GM18867 (cell line): ENCODE measurements around the gene LRRC58.
"Not testable (repeated sequence)": the region's sequence is repeated elsewhere in the genome, so short reads cannot be mapped to it uniquely, and the experiment has no call there.

ENCODE experiments used
- ATAC-seq: cut with Tn5 transposase; IDR thresholded peaks from one replicate; pipeline ENCODE4 v1.9.1; 2021; ENCODE audit warnings: mild to moderate bottlenecking, moderate library complexity; ENCODE audit not compliant: unreplicated experiment

LRRC58 gene

DNA sequence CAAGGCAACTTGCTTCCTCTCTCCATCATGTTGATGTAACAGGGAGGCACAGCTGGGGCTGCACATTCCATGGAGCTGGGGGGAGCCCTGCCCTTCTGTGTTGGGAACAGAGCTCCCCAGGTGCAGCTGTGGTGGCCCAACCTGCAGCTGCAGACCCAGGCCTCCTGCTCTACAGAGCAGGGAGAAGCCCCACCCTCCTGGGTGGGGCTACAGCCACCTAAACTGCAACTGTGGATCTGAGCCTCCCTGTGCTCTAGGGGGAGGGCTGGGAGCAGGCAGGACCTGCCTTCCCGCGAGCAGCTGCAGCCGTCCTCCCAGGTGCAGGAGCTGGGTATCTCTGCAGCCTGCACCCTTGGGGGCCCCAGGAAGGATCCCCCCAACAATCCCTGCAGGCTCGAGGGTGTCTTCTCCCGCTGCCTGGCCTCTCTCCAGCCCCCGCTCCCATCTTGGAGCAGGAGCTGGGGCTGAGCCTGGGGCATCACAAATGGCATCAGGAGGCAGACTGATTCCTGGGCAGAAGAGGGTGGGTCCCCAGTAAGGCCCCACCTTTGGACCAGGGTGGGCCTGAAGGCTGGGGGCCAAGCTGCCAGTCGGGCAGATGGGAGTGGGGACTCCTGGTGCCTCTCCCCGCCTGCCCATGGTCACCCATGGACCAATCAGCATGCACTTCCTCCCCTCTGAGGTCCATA is 7.4 kb downstream of the LRRC58 start:
- ATAC-seq = no peak

DNA sequence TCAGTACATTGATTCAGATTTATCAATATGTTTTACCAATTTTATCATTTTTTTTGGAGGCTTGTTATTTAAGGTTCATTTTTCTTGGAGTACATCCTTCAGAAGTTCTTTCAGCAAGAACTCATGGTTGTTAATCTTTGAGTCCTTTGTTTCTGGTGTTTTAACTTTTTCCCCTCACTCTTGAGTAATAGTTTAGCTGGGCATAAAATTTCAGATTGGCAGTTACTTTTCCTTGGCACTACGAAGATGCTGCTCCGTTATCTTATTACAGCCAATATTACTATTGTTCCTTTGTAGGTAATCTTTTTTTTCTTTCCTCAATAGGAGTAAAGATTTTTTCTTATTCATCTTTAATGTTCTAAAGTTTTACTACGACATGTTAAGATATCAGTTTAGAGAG is 9.8 kb downstream of the LRRC58 start:
- no peak for ATAC-seq

DNA sequence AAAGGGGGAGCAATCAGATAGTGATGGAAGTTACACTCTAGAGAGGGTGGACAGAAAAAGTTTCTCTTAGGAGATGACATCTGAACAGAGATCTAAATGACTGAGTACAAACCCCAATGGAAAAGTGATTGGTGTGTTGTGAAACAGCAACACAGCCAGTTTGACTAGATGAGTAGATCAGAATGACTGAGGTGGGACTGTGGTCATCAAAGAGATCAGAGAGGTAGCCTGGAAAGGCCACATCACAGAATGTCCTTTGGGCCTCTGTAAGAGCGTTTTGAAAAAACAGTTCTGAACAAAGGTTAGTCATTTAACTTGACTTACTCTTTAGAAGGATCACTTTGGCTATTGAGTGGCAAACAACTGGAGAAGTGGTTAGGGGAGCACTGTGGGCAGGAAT is 10.6 kb downstream of the LRRC58 start:
- ATAC-seq = no peak

DNA sequence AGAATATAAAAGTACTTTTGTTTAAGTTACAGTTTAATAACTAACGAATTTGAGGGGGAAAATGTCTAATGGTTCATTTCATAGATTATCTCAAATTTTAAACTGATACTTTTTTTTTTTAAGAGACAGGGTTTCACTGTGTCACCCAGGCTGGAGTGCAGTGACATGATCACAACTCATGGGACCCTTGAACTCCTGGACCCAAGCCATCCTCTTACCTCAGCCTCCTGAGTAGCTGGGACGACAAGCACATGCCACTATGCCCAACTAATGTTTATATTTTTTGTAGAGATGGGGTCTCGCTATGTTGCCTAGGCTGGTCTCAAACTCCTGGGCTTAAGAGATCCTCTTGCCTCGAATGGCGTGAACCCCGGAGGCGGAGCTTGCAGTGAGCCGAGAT is 16.5 kb downstream of the LRRC58 start:
- ATAC-seq = no peak

DNA sequence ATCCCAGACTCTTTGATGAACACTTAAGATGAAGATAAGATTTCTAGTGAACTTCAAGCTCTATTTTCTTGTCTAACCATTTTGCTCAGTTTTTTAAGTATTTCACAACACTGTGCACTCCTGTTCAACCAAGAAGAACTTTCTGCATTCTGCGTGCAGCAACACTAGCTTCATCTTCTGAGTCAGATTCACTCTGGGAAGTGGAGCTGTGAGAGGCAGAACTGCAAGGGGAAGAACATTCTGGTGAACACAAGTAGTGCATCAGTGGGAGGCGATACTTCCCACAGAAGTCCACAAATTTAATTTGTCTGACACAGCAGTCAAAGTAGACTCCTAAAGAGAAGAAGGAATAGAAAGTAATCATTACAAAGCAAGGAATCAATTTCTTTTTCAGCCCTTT is 18.1 kb downstream of the LRRC58 start:
- no peak for ATAC-seq

DNA sequence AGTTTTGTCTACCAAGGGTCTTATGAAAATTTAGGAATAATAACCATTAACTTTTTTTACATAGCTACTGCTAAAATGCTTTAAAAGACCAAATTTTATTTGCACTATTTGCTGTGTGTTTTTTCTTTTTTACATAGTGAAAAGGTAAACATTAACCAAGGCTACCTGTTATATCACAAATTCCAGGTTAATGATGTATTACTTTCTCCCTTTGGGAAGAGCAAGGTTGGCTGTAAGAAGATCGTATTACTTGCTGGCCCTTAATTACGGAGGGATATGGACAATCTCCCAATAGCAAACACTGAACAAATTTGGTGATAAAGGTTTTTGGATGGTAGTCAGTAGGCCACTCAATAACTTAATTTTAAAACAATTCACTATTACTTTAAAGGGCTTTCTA is 22.4 kb downstream of the LRRC58 start:
- ATAC-seq = no peak

DNA sequence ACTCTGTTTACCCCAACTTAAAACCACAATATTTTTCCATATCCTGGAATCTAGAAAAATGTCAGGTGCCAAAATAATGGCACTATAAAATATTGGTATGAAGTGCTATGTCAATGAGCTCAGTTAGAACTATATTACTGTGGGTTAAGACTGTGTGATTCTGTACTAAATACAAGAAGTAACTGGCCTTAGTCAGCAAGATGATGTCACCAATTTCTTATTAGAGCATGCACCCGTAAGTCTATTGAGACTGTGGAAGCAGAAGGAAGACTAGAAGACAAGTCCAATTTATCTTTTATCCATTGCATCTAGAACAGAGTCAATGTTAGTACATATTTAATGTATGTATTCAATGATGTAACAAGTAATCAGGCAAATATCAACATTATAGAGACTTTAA is 25.0 kb downstream of the LRRC58 start:
- ATAC-seq = no peak

DNA sequence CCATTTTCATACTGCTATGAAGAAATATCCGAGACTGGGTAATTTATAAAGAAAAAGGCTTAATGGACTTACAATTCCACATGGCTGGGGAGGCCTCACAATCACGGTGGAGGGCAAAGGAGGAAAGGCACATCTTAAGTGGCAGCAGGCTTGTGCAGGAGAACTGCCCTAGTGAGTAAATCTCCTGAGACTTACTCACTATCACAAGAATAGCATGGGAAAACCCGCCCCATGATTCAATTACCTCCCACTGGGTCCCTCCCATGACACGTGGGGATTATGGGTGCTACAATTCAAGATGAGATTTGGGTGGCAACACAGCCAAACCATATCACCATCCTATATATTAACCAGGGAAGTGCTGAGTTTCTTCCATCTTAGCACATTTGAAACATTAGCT is 25.4 kb downstream of the LRRC58 start:
- ATAC-seq = not testable (repeated sequence)

DNA sequence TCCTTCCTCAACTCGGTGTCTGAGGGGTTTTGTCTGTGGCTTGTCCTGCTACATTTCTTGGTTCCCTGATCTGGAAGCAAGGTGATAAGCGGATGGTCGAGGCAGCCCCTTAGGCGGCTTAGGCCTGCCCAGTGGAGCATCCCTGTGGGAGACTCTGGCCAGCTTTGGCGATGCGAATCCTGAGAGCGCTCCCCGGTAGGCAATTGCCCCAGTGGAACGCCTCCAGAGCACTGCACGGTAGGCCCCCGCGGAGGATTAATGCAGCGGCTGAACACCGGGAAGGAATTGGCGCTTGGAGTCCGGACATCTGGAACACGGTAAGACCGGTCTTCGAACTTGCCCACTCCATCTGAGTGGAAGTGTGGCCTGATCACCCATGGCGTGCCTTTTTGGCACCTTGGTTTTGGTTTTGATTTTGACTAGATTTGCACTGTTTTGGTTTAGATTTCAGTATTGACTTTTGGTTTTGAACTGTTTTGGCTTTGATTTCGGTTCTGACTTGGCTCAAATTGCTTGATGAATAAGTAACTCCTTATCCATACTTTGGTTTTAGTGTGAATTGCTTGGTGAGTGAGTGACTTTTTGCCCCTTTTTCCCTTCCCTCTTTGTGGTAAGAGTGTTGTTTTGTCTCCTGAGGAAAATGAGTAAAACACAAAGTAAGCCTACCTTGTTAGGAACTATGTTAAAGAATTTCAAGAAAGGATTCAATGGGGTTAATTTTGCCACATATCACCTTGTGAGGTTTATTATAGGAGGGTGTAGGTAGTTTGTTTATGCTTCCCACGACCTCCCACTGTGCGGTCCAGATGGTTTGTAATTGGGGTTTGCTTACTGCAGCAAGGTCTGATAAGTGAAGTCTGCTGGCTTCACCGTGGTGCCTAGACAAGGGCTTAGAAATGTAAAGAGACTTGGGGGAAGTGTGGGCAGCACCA is 37.0 kb downstream of the LRRC58 start:
- ATAC-seq = no peak

DNA sequence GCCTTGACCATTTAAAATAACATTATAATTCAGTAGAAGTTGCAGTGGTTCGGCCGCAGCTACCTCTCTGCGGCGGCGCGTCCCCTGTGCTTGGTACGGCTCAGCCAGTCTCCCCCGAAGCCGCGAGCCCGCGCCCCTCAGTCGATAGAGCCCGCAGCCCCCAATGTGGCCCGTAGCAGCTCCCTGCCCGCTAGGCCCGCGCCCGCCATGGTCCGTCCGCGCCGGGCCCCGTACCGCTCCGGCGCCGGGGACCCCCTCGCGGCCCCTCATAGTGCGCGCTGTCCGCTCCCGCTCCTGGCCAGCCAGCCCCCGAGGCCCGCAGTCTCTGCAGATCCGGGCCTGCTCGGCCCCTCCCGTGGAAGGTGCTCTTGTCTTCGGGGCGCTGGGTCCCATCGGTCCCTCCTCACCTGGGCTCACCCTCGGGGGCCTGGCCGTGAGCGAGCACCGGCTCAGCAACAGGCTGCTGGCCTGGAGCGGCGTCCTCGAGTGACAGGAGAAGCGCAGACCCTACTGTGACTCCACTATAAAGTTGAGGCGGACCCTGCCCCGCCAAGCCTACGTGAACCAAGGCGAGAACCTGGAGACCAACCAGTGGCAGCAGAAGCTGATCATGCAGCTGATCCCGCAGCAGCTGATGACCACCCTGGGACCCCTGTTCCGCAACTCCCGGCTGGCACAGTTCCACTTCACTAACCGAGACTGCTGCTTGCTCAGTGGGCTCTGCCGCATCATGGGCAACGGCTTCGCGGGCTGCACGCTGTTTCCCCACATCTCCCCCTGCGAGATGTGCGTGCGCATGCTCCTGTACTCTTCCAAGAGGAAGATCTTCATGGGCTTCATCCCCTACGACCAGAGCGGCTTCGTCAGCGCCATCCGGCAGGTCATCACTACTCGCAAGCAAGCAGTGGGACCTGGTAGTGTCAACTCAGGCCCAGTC is 42.4 kb downstream of the LRRC58 start:
- no peak for ATAC-seq

DNA sequence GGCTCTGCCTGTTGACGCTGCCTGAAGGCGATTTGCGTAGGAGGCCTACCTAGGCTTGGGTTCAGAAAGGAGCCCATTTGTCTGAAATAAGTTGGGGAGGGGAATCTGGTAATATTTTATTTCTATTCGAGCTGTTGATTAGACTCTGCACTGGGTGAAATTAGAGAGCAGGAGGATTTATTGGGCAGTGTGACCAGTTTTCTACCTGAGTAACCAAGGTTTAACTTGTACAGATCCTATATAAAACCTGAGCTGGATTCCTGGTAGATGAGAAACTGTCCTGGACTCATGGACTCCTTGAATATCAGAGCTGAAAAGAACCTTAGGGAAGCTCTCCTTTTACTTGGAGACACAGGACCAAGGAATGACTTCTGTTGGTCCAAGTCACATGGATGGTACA is 44.5 kb downstream of the LRRC58 start:
- ATAC-seq = no peak

DNA sequence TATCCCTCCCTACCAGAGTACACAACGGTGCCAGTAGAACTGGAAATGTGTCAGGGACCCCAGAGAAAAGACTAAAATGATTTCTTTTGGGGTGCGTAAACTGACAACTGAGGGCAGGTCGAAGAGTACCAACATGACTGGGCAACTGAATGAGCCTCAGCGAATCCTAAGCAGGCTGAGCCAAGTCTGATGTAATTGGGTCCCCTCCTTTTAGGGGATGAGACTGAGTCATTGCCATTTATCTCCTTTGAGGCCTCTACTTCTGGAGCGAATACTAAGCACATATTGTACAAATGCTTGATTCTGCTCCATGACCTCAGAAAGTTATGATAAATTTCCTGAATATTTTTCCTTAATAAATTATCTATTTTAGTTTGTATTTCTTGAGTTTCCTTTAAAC is 46.8 kb downstream of the LRRC58 start:
- no peak for ATAC-seq

DNA sequence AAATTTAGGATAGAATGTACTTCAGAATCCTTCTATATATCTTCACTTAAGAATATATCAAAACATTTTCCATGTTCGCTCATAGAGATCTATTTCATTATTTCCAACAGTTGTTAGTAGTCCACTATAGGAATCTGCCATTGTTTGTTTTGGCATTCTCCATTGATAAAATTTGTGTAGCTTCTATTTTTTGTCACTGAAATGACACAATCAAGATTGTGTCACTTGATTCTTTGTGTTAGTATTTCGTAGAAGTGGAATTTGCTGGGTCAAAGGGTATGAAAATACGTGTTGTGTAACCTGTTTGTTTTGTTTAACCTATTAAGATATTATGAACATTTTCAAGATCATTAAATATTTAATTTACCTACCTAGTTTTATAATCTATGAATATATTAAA is 48.2 kb downstream of the LRRC58 start:
- no peak for ATAC-seq

DNA sequence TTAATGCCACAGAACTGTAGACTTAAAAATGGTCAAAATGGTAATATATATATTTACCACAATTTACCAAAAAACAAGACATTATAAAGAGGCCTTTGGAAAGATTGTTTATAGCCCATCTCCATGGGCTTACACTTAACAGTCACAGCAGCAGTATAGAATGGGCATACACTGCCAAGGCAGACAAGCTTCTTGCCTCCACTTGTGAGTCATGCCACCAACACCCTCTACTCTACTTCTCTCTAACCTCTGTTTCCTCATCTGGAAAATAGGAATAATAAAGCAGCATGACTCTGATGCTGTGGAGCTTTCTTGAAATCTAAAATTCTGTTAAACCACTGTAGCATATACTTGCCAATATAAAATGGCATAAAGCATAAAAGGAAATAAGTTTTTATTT is 49.8 kb downstream of the LRRC58 start:
- ATAC-seq = no peak

DNA sequence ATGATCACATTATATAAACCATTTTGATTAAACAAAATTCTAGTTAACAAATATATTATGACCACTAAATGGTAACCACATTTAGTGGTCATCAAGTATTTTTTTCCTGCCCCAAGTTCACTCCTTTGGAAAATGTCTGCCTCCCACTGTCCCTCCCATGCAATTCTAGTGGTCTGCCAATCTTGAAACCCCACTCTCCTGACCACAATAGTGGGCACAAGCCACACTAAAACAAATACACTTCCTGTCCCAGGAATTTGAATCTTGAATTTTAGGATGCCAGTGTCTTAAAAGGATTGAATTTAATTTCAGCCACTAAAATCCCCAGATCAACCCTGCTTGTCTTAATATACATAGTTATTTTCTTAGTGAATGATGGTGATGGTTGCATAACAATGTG is 50.2 kb downstream of the LRRC58 start:
- no peak for ATAC-seq

DNA sequence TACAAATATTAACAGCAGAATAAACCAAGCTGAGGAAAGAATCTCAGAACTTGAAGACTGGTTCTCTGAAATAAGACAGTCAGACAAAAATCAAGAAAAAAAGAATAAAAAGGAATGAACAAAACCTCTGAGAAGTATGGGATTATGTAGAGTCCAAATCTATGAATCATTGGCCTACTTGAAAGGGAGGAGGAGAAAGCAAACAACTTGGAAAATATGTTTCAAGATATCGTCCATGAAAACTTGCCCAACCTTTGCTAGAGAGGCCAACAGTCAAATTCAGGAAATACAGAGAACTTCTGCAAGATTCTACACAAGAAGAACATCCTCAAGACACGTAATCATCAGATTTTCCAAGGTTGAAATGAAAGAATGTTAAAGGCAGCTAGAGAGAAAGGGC is 57.6 kb downstream of the LRRC58 start:
- ATAC-seq = not testable (repeated sequence)

DNA sequence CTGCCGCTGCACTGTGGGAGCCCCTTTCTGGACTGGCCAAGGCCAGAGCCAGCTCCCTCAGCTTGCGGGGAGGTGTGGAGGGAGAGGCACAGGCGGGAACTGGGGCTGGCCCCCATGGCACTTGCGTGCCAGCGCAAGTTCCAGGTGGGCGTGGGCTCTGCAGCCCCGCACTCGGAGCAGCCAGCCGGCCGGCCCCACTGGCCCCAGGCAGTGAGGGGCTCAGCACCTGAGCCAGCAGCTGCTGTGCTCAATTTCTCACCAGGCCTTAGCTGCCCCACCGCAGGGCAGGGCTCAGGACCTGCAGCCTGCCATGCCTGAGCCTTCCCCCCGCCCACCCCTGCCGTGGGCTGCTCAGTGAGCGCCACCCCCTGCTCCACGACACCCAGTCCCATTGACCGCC is 59.5 kb downstream of the LRRC58 start:
- no peak for ATAC-seq

DNA sequence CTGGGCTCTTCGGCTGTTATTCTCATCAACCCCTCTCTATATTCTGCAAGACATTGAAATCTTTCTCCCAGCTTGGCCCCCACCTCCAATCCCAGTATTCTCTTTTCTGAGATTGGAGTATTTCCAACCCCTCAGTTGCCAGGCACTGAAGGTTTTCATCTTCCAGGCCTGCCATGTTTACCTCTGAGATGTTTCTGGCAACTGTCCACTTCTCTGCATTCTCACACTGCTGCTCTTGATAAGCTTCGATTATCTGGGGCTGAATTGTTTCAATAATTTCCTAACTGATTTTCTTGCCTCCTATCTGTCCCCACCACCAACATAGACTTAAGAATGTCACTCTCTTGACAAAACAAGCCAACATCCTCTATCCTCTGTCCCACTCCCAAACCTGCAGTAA is 62.7 kb downstream of the LRRC58 start:
- no peak for ATAC-seq

DNA sequence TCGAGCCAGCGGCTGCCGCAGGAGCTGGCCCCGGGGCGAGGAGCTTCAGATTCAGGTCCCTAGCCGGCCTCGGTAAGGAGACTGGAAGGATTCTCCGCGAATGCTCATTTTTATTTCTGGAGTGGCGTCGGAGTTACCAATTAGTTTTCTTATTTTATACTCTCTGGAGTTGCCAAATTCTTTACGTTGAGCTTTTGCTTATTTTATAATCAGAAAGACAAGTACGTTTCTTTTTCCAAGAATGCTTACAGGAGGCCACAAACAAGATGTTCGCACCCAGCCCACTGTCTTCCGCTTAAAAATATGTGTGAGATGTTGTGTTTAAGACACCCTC is 63.7 kb downstream of the LRRC58 start:
- ATAC-seq = no peak

DNA sequence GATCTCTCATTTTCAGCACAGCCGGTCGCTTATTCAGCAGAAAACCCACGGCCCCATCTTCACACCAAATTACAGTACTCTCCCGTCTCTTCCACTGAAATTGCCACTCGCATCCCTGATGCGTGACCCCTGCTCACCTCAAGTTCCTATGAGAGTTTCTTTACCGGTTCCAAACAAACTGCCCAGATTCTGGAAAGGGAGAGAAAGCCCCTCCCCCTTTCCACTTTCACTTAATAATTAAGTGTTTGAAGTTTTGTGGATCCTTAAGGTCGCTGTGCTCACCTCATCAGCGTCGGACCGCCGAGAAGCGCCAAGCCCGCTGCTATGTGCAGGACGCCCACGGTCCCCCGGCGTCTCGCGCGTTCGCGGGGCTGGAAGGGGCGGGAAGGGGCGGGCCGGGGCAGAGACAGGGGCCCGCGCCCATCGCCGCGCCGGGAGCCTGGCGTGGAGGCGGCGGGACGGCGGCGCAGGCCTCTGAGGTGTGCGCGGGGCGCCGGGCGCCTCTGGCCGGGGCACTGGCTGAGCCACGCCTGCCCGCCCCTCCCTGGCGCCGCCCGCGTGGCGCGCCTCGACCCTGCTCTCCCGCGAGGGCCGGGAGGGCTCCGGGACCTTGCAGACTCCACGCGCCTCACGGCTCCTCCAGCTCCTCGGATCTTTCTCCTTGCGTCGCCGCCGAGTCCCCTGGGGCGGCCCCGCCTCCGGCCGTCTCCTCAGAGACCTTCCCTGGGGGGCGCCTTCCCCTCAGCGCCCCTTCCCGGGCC is 64.2 kb downstream of the LRRC58 start, which contains the start of gene GPR156:
Gene GPR156, minus strand, starts transcription at position 476 of the 761 bp plus-strand sequence. CDS start 41,124 bp downstream, outside the sequence.
- no peak for ATAC-seq

DNA sequence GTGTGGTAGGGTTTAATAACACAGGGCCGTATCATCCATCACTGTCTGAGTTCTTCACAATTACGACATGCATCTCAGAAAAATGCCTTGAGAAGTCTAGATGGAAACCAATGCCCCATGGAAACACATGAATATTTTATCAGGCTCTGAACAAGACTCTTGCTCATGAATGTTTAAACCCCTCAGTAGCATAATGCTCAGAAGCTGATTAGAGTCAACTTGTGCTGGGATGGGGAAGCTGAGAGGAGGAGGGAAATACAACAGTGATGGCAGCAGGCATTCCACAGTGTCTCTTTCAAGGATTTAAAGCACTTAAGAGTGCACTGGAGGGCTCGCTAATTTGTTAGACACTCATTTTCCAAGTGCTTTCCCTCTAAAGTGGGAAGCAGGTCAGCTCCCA is 67.9 kb downstream of the LRRC58 start:
- ATAC-seq = no peak
